ENCODE data around the gene MT3.
"Not testable (repeated sequence)": the region's sequence is repeated elsewhere in the genome, so short reads cannot be mapped to it uniquely, and the experiment has no call there.

Gene MT3

GRCh38 chr16:56610017-56610608 is 20.8 kb downstream of the MT3 start:
- peak; percentile 66 to 78 for DNase-seq (ENCODE audit: low read depth in 2 of 2)

GRCh38 chr16:56610609-56611111 is 21.3 kb downstream of the MT3 start:
- DNase-seq (ENCODE audit: low read depth in 2 of 2): no peak

DNA sequence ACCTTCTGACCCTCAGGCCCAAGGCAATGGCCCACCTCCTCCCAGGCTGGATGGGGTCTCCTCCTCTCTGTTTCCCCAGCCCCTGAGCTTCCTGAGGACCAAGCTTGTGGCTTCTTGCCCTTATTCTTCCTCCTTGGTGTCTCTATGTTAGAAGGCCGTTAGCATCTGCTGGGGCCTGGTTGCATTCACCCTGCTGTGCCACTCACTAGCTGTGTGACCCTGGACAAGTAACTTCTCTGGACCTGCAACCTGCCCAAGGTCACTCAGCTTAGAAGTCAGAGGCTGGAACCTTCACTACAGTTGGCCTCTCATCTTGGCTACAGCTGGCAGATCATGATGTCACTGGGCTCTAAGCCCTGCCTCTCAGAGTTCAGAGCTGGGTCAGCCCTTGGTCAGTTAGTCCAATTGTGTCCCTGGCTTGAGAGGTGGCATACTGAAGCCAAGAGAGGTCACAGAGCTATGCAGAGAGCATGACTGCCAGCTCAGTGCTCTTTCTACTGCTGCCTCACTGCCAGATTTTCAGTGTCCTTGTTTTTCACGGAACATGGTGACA is 22.0 kb downstream of the MT3 start:
- no peak for DNase-seq (ENCODE audit: low read depth in 2 of 2)

DNA sequence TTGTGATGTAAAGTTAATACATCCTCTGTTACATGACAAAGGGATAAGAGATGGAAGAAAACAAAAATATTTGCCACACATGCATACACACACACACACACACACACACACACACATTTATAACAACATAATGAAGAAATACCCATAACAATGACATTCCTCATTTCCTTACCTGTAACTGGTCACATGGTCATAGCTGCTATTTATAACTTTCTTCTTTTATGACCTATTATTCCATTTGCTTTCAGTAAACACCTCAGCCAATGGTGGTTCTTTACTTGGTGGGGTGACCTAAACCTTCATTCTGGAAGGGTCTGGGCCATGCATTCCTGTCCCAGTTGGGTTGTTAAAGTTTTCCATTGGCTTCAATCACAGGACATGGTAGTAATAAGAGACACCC is 24.4 kb downstream of the MT3 start:
- DNase-seq (ENCODE audit: low read depth in 2 of 2): no peak

DNA sequence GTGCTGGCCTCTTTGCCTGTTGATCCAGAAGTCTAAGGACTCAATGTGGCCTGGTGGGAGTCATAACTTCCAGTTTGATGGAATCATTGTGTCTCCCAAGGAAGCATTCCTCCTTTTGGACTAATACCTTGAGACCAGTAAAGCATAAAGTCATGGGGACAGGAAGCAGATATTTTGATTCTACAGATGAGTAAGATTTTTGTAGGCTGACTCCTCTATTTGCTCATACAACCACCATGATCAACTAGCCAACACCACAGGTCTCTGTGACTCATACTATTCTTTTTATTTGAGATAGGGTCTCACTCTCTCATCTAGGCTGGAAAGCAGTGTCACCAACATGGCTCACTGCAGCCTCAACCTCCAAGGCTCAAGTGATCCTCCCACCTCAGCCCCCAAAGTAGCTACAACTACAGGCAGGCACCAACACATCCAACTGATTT is 25.2 kb downstream of the MT3 start:
- no peak for DNase-seq (ENCODE audit: low read depth in 2 of 2)

- no peak for DNase-seq (ENCODE audit: low read depth in 2 of 2)
These were observed 26.0 kb downstream of the MT3 start for GRCh38 chr16:56615353-56615752.

- no peak for DNase-seq (ENCODE audit: low read depth in 2 of 2)
These were observed 27.4 kb downstream of the MT3 start for GRCh38 chr16:56616608-56617211.

DNA sequence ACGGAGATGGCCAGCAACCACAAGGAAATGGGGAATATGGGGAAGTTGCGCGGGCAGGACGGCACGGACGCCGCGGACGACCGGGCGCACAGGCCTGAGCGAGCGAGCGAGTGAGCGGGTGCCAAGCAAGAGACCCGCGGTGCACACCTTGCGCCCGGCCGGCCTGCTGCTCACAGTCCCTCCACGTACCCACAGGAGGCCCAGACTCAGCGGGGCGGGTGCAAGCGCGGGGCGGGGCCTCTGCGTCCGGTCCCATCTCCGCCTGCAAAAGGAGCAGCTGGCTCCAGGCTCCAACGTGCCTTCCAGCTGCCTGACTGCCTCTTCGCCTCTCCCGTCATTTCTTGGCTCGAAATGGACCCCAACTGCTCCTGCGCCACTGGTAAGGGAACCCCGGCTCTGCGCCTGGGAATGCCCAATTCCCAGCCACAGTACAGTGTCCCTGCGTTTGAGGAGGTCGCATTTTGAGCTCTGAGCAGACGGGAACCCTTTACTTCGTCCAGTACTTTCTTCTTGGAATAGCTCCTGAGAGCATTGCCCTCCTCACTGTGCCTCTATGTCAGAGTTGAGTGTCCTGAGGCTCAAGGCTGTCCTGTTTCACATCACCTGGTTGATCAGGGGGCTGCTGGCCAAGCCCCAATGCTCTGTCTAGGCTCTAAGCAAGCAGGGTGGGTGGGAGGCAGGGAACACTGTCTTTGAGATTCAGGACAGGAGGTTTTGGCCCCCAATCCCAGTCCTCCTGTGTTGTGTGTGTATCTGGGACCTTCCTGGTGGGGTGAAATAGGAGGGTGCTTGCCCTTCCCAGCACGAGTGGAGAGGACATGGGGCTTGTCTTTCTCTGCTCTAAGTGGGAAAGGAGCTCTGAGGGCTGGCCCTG is 28.1 kb downstream of the MT3 start:
- DNase-seq (ENCODE audit: low read depth in 2 of 2): peak; percentile 47 to 68

DNA sequence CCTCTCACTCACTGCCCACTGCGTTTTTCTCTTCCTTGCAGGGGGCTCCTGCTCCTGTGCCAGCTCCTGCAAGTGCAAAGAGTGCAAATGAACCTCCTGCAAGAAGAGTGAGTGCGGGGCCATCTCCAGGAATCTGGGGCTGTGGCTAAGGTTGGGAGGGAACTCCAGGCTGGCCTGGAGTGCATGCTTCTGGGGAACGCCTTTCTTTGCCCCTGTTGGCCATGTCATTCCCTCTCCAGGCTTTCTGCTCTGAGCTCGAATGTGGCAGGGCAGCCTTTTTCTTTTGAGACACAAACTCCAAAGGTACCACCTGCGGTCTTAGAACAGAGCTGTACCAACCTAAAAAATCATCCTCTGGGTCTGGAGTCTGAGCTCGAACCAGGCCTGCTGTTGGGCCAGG is 28.8 kb downstream of the MT3 start:
- DNase-seq (ENCODE audit: low read depth in 2 of 2): no peak

DNA sequence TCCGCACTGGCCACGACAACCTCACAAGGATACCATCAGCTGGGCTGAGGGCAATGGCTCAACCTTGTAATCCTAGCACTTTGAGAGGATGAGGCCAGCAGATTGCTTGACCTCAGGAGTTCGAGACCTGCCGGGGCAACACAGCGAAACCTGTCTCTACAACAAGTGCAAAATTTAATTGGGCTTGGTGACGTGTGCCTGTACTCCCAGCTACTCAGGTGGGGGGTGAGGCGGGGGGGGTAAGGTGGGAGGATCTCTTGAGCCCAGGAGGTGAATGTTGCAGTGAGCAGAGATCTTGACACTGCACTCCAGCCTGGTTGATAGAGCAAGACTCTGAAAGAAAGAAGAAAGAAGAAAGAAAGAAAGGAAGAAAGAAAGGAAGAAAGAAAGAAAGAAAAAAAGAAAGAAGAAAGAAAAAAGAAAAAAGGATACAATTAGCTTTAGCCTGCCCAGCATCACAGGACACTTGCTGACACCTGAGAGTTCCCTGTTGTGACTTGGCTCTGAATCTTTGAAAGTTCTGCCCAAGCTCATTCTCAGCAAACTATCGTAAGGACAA is 31.1 kb downstream of the MT3 start:
- no peak for DNase-seq (ENCODE audit: low read depth in 2 of 2)

DNA sequence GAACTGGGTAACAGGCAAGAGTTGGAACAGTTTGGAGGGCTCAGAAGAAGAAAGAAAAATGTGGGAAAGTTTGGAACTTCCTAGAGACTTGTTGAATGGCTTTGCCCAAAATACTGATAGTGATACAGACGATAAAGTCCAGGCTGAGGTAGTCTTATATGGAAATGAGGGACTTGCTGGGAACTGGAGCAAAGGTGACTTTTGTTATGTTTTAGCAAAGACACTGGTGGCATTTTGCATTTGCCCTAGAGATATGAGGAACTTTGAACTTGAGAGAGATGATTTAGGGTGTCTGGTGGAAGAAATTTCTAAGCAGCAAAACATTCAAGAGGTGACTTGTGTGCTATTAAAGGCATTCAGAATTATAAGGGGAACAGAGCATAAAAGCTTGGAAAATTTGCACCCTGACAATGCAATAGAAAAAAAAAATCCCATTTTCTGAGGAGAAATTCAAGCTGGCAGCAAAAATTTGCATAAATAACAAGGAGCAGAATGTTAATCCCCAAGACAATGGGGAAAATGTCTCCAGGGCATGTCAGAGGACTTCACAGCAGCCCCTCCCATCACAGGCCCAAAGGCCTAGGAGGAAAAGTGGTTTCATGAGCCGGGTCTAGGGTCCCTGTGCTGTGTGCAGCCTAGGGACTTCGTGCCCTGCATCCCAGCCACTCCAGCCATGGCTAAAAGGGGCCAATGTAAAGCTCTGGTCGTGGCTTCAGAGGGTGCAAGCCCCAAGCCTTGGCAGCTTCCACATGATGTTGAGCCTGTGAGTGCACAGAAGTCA is 32.5 kb downstream of the MT3 start:
- DNase-seq (ENCODE audit: low read depth in 2 of 2): not testable (repeated sequence)

- DNase-seq (ENCODE audit: low read depth in 2 of 2): not testable (repeated sequence)
These were observed 33.9 kb downstream of the MT3 start for GRCh38 chr16:56623184-56623583.

- DNase-seq (ENCODE audit: low read depth in 2 of 2): no peak
These were observed 34.3 kb downstream of the MT3 start for GRCh38 chr16:56623637-56624036.

- peak; percentile 66 to 67 for DNase-seq (ENCODE audit: low read depth in 2 of 2)
These were observed 36.0 kb downstream of the MT3 start, which contains the start of gene MT1E for GRCh38 chr16:56625140-56625942. MT1E (plus strand) TSS chr16:56625781; CDS start chr16:56625852, 71 bp downstream.

GRCh38 chr16:56625943-56626654 is 36.8 kb downstream of the MT3 start:
- no peak for DNase-seq (ENCODE audit: low read depth in 2 of 2)

GRCh38 chr16:56626685-56627084 is 37.4 kb downstream of the MT3 start:
- DNase-seq (ENCODE audit: low read depth in 2 of 2): no peak

- no peak for DNase-seq (ENCODE audit: low read depth in 2 of 2)
These were observed 39.4 kb downstream of the MT3 start for GRCh38 chr16:56628486-56629350.

DNA sequence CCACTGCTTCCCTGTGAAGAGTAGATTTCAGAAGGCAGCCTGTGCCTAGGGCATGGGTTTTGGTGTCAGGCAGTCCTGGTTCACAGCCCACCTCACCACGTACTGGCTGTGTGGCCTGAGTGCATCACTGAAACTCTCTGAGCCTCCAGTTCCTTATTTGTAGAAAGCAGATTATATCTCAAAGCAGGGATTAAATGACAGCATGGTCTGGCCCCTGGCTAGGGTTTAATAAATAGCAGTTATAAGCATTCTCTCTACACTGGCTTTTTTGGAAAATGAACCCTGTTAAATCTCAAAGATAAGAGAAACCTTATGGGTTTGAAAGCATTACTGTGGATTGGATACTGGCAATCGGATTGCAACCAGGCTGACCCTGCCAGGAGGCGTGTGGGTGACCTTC is 40.2 kb downstream of the MT3 start:
- DNase-seq (ENCODE audit: low read depth in 2 of 2): no peak

- DNase-seq (ENCODE audit: low read depth in 2 of 2): no peak
These were observed 40.8 kb downstream of the MT3 start for GRCh38 chr16:56630134-56630533.
